DMS 273 treated with DMSO at 0.1 percent for 48 hours (cell line): ENCODE measurements around the gene RIN2.
"Not testable (repeated sequence)": the region's sequence is repeated elsewhere in the genome, so short reads cannot be mapped to it uniquely, and the experiment has no call there.

Experiments
- DNase-seq: peaks from one replicate; lab custom pipeline; 2025; lab: John Stamatoyannopoulos, UW

RIN2 gene

DNA sequence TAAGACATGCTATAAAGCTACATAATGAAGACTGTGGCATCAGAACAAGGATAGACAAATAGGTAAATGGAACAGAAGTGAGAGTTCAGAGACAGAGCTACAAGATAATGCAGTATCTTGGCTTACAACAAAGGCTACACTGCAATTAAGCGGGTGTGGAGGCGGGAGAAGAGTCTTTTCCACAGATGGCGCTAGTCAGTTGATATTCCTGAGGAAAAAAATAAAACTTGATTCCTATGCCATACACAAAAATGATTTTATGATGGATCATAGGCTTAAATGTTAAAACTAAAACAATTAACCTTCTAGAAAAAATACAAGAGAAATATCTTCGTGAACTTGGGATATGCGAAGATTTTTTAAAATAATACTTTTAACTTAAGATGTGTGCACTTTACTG is 31.0 kb downstream of the RIN2 start:
- no peak for DNase-seq

DNA sequence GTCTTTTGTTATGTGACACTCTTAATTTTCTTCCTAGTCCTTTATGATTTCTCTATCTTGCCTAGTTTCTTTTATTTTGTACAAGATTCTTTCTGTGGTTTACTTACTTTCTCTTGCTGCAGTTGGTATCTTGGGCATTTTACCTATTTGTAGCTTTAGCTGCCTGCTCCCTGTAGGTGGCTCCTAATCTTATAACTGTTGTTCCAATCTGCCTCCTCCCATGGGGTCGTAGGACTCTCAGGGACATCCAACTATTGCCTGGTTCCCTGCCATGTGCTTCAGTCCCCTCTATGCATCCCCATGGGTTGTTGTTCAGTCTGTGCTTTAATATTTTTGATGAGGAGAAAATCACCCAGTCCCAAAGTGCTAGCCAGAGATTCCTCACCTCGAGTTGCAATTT is 31.4 kb downstream of the RIN2 start:
- DNase-seq, result no peak

DNA sequence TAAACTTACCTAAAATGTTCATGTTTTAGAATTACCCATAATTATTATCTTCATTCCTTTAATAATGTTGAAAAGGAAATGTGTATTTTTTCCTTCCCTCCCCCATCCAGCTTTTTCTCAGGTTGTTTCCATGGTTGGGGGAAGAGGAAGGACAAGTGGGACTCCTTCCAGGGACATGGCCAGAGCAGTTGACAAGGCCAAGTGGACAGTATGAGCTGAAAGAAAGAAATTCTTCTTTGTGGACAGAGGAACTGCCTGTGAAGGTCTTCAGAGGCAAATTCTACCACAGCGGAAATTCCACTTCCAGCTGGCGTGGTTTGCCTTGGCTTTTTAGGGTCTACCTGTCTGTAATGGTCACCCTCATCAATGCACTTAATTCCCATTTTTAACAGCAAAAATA is 33.8 kb downstream of the RIN2 start:
- DNase-seq, result no peak

DNA sequence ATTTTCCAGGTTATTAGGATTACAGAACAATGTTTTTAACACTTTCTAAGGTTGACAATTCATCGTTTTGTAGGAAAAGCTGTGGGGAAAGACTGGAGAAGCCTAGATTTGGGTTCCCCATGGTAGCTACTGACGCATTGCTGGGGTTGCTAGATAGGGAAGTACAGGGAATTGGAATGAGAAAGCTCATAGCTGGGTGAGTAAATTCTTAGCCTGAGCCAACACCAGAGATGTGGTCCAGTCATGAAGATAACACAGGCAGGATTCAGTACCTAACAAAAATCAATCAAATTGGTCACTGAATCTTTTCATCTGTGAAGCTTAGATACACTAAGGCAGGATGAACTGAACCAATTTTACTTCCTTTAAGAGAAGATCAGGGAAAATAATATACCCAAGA is 35.7 kb downstream of the RIN2 start:
- no peak for DNase-seq

DNA sequence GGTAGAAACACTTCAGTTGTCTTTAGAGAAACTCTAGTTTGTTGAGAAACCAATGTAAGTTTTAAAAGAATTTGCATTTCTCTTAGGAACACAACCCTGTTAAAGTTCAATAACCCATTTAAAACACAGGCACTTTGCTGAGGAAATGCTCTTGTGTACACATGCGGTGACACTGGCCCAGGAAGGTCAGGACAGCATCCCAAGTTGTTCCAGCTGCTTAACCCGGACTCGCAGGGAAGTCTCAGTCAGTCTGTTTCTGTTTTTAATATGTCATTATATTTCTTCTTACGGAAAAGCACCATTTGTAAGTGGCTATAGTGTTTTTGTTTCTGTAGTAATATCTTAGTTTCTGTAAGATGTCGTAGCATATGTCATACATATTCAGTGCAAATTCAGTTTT is 36.9 kb downstream of the RIN2 start:
- DNase-seq, result no peak

DNA sequence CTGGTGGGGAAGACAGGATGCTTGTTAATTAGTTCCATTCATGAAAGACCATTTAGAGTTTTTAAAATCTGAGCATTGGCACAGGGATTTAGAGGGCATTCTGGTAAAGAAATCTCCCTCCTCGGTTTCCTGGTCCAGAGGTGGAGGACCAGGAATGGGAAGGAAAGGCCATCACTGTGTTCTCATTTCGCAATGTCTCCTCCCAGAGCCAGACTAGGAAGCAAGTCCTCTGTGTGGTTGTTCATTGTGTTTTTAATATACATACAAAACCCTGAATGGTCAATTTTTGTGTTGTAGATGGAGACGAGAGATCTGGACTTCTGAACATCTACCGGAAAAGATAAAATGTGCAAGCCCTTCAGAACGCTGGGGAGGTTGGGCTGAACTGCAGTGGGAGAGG is 41.3 kb downstream of the RIN2 start:
- DNase-seq, result no peak

DNA sequence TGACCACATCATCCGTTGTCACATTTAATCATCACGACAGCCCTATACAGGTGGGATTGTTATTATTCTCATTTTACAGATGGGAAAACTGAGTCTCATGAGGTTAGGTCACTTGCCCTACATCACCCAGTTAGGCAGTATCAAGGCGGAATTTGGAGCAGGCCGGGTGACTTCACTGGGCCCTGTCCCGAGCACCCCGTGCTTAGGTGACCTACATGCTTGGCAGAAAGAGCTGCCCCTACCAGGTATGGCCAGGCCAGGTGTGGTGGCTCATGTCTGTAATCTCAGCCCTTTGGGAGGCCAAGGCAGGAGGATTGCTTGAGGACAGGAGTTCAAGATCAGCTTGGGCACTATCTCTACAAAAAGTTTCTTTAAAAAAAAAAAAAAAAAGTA is 44.0 kb downstream of the RIN2 start:
- no peak for DNase-seq

DNA sequence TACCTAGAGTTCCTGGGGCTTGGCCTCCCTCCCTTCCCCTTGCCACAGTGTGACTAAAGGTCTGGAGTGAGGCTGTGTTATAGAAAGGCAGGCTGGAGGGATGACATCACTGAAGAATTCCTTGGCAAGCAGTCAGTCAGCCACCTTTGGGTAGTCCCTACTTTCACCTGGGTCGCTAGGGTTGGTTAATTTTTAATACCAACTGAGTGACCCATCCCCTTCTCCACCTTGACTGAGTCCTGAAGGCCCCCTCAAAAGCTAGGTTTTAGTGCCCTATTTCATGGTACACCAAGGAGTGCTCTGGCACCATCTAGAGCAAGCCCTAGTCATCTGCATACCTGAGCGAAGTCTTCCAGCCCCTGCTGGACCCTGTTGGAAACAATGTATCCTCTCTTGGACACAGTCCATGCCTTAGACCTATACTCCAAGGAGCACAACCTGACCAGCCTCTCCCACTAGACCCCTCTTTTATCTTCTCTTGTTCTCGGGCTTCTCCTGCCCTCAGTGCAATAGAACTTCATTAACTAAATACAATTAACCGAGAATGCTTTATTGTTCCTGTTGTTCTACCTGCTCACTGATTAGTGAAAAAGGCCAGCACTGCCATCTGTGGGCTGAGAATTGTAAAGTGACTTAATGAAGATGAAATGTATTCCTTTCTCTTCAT is 44.6 kb downstream of the RIN2 start:
- peak; percentile 44 for DNase-seq

DNA sequence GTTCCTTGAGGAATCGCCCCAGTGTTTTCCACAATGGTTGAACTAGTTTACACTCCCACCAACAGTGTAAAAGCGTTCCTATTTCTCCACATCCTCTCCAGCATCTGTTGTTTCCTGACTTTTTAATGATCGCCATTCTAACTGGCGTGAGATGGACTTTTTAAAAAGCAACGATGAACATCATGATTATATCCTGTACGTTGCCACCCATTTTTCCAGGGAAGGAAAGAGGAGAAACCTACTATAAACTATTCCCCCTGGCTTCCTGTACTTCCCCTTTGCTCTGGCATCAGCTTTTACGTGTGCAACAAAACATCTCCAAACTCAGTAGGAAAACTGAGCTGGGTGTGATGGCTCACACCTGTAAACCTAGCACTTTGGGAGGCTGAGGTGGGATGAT is 48.2 kb downstream of the RIN2 start:
- not testable (repeated sequence) for DNase-seq

DNA sequence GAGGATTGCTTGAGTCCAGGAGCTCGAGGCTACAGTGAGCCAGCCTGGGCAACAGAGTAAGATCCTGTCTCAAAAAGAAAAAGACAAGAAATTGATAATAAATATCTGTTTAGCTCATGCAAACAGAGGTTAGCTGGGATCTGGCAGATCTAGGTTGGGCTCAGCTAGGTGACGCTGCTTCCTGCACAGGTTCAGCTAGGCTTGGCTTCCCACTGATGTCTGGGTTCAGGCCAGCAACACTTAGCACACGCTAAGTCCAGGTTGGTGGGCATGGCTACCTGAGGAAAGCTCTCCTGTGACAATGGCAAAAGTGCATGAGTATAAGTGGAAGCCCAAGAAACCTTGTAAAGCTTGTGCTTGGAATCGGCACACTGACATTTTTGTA is 48.7 kb downstream of the RIN2 start:
- no peak for DNase-seq

DNA sequence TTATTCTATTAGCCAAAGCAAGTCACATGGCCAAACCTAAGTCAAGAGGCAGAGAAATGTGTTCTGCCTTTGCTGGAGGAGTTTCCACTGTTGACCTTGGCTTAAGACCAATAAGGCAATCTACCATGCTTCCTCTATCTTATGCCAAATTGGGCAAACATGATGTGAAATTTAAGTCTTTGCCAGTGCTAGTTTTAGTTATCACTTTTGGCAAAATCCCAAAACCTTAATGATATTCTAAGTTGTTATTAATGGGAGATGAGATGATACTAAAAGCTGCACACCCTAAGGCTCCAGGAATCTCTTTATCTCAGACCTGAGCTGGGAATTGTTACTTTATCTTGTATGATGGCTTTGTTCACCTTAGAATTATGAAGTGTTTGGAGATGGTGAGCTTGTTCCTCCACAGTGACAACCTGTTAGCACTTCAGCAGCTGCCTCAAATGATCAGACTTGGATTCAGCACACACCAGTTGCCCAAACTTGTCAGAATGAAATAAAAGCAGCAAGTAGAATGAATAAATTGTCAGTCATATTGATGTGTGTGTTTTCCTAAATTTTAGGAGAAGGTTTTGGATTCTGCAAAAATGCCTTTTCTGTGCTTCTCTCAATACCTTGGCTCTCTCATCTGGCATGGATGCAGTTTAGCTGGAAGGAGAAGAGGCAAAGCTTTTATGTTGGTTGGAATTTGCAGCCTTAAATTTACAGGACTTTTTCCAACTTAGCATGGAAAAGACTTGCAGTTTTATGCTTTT is 49.3 kb downstream of the RIN2 start:
- peak; percentile 48 for DNase-seq
